Panc1 (cell line): Measurements from ENCODE around the gene TECPR2.

Experiments used
- CTCF ChIP-seq: fragments of 450-650 bp; IDR thresholded peaks from 2 replicates; pipeline ENCODE4 v1.5.1; 2017; ENCODE audit warnings: mild to moderate bottlenecking
- POLR2AphosphoS5 ChIP-seq: IDR thresholded peaks from 2 replicates; pipeline ENCODE4 v1.6.1; 2012; ENCODE audit warnings: mild to moderate bottlenecking, low read depth, low read length, moderate library complexity
- REST ChIP-seq, 2 experiments: IDR thresholded peaks; 2 replicates each; pipeline ENCODE4 v1.6.1; 2011 to 2012; ENCODE audit warnings: low read depth in 2 of 2, control low read depth in 1 of 2, low read length in 1 of 2, mild to moderate bottlenecking in 1 of 2, moderate library complexity in 1 of 2; ENCODE audit not compliant: insufficient read depth in 1 of 2
- SIN3A ChIP-seq: IDR thresholded peaks from 2 replicates; pipeline ENCODE4 v1.6.1; 2012; ENCODE audit warnings: low read depth, mild to moderate bottlenecking, low read length, moderate library complexity, borderline replicate concordance; ENCODE audit not compliant: insufficient read depth

GRCh38 chr14:102426796-102427195 lies 64.1 kb downstream of the TECPR2 start:
- no peak for TF ChIP-seq CTCF
- TF ChIP-seq SIN3A, result no peak
- TF ChIP-seq POLR2AphosphoS5, result no peak
- no peak for TF ChIP-seq REST (IDR thresholded peaks at IDR 0.05; ENCODE audit: insufficient read depth in 1 of 2, low read depth in 2 of 2, low read length in 1 of 2)
